Natural killer cell (primary cell): ENCODE measurements around the gene GFRA4. TPM values are rescaled to one million over a fixed set of nuclear protein-coding genes. Genes with fewer than 3 reads are reported as not detected.
A peak's percentile ranks its signal among the peaks of the same experiment; 100 is the strongest.

Source experiments
- ATAC-seq, 3 donors: fragments of 150-1000 bp in 2 of 3; fragments of 200-7000 bp in 1 of 3; cut with Tn5 transposase; 1 replicate in 1 of 3; 2 replicates in 2 of 3; pipeline ENCODE4 v1.10.0; 2021; ENCODE audit warnings: mild to moderate bottlenecking in 2 of 3, moderate library complexity in 2 of 3
- DNase-seq, 2 donors: peaks; one replicate each; pipeline versions ENCODE4 v3.0.0 to v3.0.0-alpha.2; 2013 to 2021; ENCODE audit warnings: mixed read lengths in 1 of 2
- H3K27ac ChIP-seq: one replicate; pipeline ENCODE4 v1.5.1; 2013; ENCODE audit warnings: mild to moderate bottlenecking, low read length
- H3K27me3 ChIP-seq: one replicate; pipeline ENCODE4 v1.6.1; 2013; ENCODE audit warnings: low read length; ENCODE audit not compliant: control insufficient read depth, insufficient read depth
- H3K36me3 ChIP-seq: one replicate; pipeline ENCODE4 v1.6.1; 2013; ENCODE audit warnings: low read length; ENCODE audit not compliant: control insufficient read depth, insufficient read depth
- H3K4me1 ChIP-seq: one replicate; pipeline ENCODE4 v1.6.1; 2013; ENCODE audit warnings: low read length; ENCODE audit not compliant: control insufficient read depth, insufficient read depth
- H3K4me3 ChIP-seq: one replicate; pipeline ENCODE4 v1.5.1; 2013; ENCODE audit warnings: low read length
- H3K9me3 ChIP-seq: one replicate; pipeline ENCODE4 v1.6.1; 2013; ENCODE audit warnings: low read length; ENCODE audit not compliant: control insufficient read depth, insufficient read depth
- H3K27ac Mint-ChIP-seq, 2 donors: one replicate each; pipeline ENCODE4 v1.8.0; 2022; ENCODE audit warnings: mild to moderate bottlenecking in 2 of 2, mixed read lengths in 2 of 2, moderate library complexity in 1 of 2
- H3K27me3 Mint-ChIP-seq, 2 donors: one replicate each; pipeline ENCODE4 v1.8.0; 2022; ENCODE audit warnings: low read depth in 2 of 2, mixed read lengths in 2 of 2
- H3K36me3 Mint-ChIP-seq: one replicate; pipeline ENCODE4 v1.8.0; 2022; ENCODE audit warnings: mixed read lengths
- H3K4me1 Mint-ChIP-seq, 2 donors: one replicate each; pipeline ENCODE4 v1.8.0; 2022; ENCODE audit warnings: mixed read lengths in 2 of 2
- H3K4me3 Mint-ChIP-seq: one replicate; pipeline ENCODE4 v1.8.0; 2022; ENCODE audit warnings: mild to moderate bottlenecking, moderate library complexity, mixed read lengths
- H3K9me3 Mint-ChIP-seq, 2 donors: one replicate each; pipeline ENCODE4 v1.8.0; 2022; ENCODE audit warnings: mixed read lengths in 2 of 2
- WGBS: methylation state at CpG from one replicate; pipeline ENCODE4 v1.1.7; 2013; ENCODE audit warnings: missing lambda C conversion rate; ENCODE audit not compliant: insufficient coverage; 5-methylcytosine and 5-hydroxymethylcytosine counted together
- intact Hi-C: fragments of 100-400 bp; cut with micrococcal nuclease; formaldehyde crosslinking; loops from one replicate; pipeline ENCODE4 v1.14.2; 2022
- total RNA-seq, 4 donors: library from RNA; stranded (reverse); fragments of 120-200 nt in 1 of 4; gene quantifications; one replicate each; pipeline versions ENCODE4 v1.2.3 to v1.2.4, GENCODE V29; 2013 to 2022
- TF ChIP-seq, protein P1 (sequence below): fragments of 200-600 bp; IDR thresholded peaks from one replicate; pipeline ENCODE4 v1.8.0; 2022; ENCODE audit warnings: antibody characterized with exemption

GFRA4 gene
- total RNA-seq, 3 donors from 2014 or later (not counting 1 experiment from before 2014, with no cell fraction given) = not detected

DNA sequence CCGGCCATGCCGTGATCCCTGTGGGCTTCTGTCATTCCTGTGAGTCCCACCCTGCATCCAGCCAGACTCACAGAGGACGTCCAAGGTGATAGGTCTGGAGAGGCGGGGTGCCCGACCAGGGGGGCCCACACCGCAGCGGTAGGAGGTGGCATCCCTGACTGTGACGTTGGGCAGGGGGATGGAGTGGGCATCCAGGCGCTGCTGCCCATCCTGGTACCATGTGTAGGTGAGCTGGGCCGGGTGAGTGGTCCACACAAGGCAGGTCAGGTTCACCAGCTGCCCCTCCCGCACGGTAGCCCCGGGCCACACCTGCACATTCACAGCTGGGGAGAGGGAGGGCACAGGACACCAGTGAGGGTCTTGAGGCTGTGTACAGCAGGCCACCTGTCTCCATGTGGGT is 30.2 kb upstream of the GFRA4 start:
- TF ChIP-seq, protein P1, sequence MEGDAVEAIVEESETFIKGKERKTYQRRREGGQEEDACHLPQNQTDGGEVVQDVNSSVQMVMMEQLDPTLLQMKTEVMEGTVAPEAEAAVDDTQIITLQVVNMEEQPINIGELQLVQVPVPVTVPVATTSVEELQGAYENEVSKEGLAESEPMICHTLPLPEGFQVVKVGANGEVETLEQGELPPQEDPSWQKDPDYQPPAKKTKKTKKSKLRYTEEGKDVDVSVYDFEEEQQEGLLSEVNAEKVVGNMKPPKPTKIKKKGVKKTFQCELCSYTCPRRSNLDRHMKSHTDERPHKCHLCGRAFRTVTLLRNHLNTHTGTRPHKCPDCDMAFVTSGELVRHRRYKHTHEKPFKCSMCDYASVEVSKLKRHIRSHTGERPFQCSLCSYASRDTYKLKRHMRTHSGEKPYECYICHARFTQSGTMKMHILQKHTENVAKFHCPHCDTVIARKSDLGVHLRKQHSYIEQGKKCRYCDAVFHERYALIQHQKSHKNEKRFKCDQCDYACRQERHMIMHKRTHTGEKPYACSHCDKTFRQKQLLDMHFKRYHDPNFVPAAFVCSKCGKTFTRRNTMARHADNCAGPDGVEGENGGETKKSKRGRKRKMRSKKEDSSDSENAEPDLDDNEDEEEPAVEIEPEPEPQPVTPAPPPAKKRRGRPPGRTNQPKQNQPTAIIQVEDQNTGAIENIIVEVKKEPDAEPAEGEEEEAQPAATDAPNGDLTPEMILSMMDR = no peak
- Histone ChIP-seq H3K27me3 (no peaks in the 10 kb centered on the region), H3K27ac (no peak overlapping the region), H3K9me3 (peaks cover 7% of the 10 kb centered on the region), H3K4me1 (no peaks in the 10 kb centered on the region), H3K4me3 (no peak overlapping the region), H3K36me3 (no peaks in the 10 kb centered on the region)
- H3K27ac Mint-ChIP-seq = no peak overlapping the region
- no peak for ATAC-seq
- no peak for DNase-seq
- no peaks in the 10 kb centered on the region for H3K9me3 Mint-ChIP-seq
- intact Hi-C loops = no loop called here
- WGBS = 92% methylated on average over 13 of the region's 13 CpGs
- no peaks in the 10 kb centered on the region for H3K4me1 Mint-ChIP-seq
- no peaks in the 10 kb centered on the region for H3K36me3 Mint-ChIP-seq
- no peak overlapping the region for H3K4me3 Mint-ChIP-seq
- no peaks in the 10 kb centered on the region for H3K27me3 Mint-ChIP-seq

DNA sequence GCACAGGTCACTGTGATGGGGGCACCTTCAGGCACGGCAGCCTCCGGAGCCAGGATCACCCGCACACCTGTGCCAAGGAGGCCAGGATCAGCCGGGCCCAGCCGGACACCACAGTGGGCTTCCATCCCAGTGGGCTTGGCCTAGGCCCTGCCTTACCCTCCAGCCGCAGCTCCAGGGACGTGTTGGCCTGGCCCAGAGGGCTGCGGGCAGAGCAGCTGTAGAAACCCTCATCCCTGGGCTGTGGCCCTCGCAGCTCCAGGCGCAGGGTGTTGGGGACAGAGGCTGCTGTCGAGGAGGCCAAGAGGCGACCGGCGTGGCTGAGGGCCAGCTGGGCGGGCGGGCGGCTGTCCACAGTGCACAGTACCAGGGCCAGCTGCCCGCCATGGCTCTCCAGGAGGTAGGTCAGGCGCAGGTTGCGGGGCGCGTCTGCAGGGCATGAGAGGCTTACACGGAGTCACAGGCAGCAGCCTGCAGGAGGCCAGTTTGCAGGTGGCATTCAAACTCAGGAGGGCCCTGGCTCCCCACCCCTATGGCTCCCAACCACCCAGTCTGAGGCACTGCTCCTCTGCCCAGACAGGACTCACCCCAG is 29.6 kb upstream of the GFRA4 start:
- Mint-ChIP-seq H3K27ac (no peak overlapping the region), H3K36me3 (no peaks in the 10 kb centered on the region), H3K4me3 (no peak overlapping the region), H3K9me3 (no peaks in the 10 kb centered on the region), H3K4me1 (no peaks in the 10 kb centered on the region), H3K27me3 (peaks cover 0 to 3% of the 10 kb centered on the region in 2 donors)
- WGBS = 89% methylated on average over 23 of the region's 23 CpGs
- ATAC-seq (peak in 1 of 3 donors; percentile 12), DNase-seq (no peak)
- intact Hi-C loops = no loop called here
- Histone ChIP-seq H3K27ac (no peak overlapping the region), H3K9me3 (peaks cover 7% of the 10 kb centered on the region), H3K27me3 (no peaks in the 10 kb centered on the region), H3K36me3 (no peaks in the 10 kb centered on the region), H3K4me1 (no peaks in the 10 kb centered on the region), H3K4me3 (no peak overlapping the region)
- TF ChIP-seq, protein P1 = no peak

DNA sequence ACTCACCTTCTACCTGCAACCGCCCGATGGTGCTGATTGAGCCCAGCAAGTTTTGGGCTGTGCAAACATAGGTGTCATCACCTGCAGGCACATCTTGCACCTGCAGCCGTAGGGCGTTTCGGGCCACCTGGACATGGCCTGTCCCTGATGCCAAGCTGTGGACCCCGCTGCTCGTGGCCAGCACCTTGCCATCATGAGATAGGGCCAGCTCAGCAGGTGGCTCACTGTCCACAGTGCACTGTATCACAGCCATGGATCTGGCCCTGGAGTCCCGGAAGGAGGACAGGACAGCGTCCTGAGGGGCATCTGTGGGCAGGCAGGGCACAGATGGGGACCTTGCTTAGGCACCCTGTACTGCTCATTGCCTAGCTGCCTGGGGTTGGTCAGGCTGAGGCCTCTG is 28.7 kb upstream of the GFRA4 start:
- H3K27me3 ChIP-seq = no peaks in the 10 kb centered on the region
- H3K36me3 ChIP-seq = no peaks in the 10 kb centered on the region
- Mint-ChIP-seq H3K27me3 (peaks cover 3 to 4% of the 10 kb centered on the region in 2 donors), H3K4me1 (no peaks in the 10 kb centered on the region), H3K36me3 (no peaks in the 10 kb centered on the region), H3K27ac (no peak overlapping the region), H3K4me3 (no peak overlapping the region), H3K9me3 (no peaks in the 10 kb centered on the region)
- intact Hi-C loops = no loop called here
- no peak overlapping the region for H3K27ac ChIP-seq
- DNase-seq (no peak), ATAC-seq (no peak)
- no peaks in the 10 kb centered on the region for H3K4me1 ChIP-seq
- H3K4me3 ChIP-seq = no peak overlapping the region
- TF ChIP-seq, protein P1 = no peak
- WGBS = 86% methylated on average over 9 of the region's 9 CpGs
- H3K9me3 ChIP-seq = peaks cover 7% of the 10 kb centered on the region

- no peaks in the 10 kb centered on the region for H3K36me3 Mint-ChIP-seq
- WGBS = 95% methylated on average over 16 of the region's 16 CpGs
- H3K27me3 Mint-ChIP-seq = peaks cover 7 to 10% of the 10 kb centered on the region in 2 donors
- H3K4me1 Mint-ChIP-seq = no peaks in the 10 kb centered on the region
- Histone ChIP-seq H3K4me3 (no peak overlapping the region), H3K36me3 (no peaks in the 10 kb centered on the region), H3K27me3 (no peaks in the 10 kb centered on the region), H3K4me1 (no peaks in the 10 kb centered on the region), H3K9me3 (peaks cover 2% of the 10 kb centered on the region), H3K27ac (no peak overlapping the region)
- H3K27ac Mint-ChIP-seq = no peak overlapping the region
- ATAC-seq (no peak), DNase-seq (no peak)
- H3K4me3 Mint-ChIP-seq = no peak overlapping the region
- no peaks in the 10 kb centered on the region for H3K9me3 Mint-ChIP-seq
- TF ChIP-seq, protein P1 = no peak
- intact Hi-C loops = no loop called here
These were observed 28.1 kb upstream of the GFRA4 start for GRCh38 chr20:3691306-3691705.
